NCI-H1694 treated with DMSO at 0.1 percent for 48 hours (cell line): ENCODE measurements around the gene HIF1AN.

Source experiments
- DNase-seq: peaks from one replicate; lab custom pipeline; 2025; lab: John Stamatoyannopoulos, UW

Gene HIF1AN

DNA sequence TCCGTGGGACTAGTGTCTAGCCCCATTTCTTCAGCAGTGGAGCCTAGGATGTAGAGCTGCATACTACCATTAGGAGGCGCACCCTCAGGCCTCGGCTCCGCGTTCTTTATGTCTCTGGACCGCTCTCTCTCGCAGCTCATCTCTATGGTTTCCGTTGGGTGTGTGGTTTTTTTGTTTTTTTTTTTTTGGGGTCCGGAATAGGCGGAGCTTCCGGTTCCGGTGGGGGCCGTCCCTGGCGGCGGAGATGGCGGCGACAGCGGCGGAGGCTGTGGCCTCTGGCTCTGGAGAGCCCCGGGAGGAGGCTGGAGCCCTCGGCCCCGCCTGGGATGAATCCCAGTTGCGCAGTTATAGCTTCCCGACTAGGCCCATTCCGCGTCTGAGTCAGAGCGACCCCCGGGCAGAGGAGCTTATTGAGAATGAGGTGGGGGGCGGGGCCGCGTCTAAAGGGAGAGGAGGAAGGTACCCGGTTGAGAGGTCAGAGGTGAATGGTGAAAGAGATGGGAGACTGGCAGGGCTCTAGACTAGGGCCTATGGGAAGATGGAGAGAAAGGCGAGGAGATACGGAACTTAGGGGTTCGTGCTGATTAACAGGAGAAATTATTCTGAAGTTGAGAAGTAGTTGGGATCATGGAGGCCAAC lies at the start of gene HIF1AN:
Gene HIF1AN (plus strand): TSS at position 229 of the 639 bp plus-strand sequence. CDS start 16 bp downstream, at position 245.
- peak; percentile 82 for DNase-seq

DNA sequence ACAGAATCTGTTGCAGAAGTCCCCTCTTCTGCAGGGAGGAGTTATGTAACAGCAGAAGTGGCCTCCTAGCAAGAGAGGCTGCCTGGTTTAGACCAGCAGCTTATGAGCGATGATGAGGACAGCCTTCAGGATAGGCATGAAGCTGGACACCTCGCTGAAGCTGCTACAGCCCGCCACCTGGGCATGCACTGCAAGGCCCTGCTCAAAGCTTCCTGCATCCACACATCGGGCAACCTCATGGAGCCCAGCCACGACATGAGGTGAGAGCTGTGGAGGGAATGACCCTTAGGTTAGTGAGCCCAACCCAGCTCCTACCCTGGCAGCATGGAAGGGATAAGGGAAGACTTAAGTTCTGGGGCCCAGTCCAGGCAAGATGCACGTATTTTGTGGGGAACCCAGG lies 48.2 kb upstream of the HIF1AN start:
- DNase-seq = no peak

DNA sequence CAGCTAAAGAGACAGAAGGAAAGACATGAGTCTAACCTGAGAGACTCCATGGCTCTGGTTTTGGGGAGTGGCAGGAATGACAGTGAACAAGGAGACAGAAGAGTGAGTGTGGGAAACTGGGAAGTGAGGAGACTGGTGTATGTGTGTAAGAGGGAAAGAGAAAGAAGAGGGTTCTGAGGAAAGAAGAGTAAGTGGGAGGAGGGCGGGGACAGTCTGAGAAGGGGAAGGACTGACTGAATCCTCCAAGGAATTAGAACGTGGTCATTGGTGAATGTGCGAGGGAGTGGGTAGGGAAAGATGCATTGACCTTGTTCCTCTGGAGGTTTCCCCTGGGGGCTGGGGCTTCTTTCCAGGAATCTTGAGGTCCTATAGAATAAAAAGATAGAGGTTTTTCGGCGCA lies 46.3 kb upstream of the HIF1AN start:
- DNase-seq = no peak

DNA sequence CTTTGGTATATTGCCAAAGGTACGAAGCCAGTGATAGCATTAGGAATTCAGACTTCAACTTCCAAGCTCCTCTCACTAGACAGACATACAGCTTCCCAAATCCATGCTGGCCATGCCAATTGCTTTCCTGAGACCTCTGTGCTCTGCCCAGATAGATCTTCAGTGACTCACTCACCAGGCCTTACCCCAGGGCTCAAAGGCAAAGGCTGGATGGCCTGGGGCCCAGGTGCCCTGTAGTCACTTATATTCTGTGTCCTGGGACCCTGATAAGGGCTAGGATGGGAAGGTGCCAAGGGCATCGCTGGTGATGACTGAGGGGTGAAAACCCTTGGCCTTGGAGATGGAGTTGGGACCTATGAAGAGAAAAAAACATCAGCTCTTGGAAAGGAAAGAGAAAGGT lies 45.2 kb upstream of the HIF1AN start:
- no peak for DNase-seq

DNA sequence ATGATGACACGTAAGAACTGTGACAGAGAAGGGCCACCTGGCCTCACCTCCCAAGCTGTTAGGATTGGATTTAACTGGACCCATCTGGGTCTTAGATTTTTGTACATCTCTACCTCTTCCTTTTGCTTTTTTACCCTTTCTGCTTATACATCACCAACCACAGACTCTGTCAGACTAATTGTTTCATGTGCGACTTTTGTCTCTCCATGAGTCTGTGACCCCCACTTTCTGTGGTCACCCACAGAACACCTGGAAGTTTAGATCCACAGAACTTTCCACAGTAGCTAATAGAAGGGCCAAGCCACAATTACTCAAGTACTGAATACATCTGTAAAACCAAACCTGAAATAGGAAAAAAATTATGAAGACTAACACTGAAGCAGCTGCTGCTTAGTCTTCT lies 39.2 kb upstream of the HIF1AN start:
- DNase-seq = no peak

DNA sequence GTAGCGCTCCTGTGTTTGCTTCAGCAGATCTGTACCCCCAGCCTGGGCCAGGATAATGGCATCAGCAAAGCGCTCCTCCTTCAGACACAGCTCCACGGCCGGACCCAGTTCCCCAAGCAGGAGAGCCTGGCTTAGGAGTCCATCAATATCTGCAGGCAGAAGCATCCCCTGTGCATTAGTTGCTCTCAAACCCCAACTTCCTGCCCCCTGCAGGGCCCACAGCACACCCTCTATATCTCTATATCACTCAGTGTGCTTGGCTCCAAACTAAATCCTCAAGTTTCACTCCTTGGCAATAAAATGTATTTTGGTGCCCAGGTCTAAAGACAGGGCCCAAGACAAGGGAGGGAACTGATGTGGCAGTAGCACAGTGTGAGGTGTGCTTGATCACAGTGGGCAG lies 37.7 kb upstream of the HIF1AN start:
- no peak for DNase-seq

DNA sequence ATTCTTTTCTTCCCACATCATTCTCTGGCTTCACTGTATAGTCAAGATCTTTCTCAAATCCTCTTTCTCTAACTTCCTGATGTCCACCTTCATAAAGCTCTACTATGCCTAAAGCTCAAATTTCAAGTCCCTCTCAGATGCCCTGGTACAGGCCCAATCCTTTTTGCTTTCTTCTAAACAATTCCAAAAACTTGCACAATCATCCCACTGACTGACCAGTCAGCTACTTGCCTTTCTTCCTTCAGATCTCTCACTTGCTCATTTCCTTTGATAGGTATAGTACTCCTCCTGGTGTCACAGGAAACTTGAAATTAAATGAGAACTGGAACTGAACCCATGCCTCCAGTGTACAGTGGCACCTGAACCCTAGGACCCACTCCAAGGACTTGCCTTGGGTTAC lies 34.3 kb upstream of the HIF1AN start:
- DNase-seq = no peak

DNA sequence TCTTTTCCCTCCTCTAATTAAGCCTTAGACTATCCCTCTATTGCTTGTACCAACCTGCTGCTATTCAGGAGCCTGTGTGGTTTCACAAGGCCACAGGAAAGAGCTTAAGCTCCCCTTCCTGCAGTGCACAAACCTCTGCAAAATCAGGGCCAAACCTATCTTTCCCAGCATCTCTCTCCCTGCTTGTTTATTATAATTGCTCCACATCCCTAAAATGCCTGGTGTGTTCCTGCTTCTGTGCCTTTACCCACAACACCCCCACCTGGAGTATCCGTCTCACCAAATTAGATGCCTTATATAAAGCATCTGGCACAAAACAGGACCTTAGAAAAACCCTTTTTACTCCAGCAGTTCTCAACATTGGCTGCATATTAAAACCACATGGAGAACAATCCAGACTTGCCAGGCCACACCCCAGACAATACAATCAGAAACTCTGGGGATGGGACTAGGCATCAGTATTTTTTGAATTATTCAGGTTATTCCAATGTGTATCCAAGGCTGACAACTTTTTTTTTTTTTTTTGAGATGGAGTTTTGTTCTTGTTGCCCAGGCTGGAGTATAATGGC lies 32.7 kb upstream of the HIF1AN start:
- no peak for DNase-seq

DNA sequence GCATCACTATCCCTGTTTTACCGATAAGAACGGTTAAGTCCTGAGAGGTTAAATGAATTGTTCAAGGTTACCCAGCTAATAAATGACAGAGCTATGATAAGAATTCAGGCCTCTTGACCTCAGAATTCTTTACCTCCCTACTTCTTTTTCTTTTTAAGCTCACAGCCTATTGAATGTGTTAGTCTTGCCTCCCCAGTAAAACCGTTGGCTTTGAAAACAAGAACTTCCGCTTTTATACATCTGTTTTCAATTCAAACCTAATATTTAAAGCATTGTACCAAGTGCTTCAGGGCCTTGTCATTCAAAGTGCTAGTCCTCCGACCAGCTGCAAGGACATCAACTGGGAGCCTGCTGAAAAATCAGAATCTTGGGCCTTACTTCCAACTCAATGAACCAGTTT lies 31.6 kb upstream of the HIF1AN start:
- DNase-seq = no peak

DNA sequence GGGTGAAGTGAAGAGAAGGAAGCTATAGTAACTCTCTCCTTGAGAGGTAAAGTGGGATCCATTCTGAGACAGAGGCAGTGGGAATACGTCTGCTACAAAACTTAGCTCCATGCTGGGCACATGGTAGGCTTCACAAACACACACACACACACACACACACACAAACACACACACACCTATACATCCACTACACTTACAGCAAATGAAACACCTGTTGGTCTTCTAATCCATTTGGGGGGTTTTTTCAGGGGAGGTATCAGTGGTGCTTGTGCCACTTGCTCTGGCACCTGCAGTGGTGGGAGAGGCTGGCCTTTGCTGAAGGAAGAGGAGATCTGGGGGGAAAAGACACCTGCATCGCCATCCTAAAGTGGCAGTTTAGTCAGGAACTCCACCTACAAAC lies 30.6 kb upstream of the HIF1AN start:
- no peak for DNase-seq

DNA sequence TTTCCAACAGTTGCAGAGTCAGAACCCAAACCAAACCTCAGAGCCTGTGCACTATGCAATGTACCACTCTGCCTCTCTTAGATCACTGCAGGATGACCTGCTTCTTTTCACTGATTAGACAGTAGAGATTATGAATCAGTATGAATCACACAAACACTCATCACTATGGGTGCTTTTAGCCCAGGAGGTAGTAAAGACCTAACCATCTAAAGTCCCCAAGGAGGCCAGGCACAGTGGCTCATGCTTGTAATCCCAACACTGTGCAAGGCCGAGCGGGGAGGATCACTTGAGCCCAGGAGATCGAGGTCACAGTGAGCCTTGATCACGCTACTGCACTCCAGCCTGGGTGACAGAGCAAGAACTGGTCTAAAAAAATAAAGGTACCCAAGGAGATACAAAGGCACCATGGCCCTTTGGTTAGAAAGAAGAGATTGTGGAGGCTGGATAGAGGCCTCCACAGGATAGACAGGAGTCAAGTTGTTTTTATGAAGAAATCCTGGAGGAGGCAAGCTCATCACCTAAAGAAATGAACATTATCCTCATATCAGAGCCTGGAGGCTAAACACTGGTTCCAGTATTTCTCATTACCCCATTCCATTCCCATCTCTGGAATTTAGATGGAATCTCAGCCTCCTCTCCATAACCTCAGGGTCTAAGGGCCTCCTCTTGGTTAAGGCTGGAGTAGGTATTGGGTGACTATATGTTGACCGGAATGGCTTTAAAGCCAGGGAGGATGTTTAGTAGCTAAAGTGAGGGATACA lies 29.0 kb upstream of the HIF1AN start:
- no peak for DNase-seq

DNA sequence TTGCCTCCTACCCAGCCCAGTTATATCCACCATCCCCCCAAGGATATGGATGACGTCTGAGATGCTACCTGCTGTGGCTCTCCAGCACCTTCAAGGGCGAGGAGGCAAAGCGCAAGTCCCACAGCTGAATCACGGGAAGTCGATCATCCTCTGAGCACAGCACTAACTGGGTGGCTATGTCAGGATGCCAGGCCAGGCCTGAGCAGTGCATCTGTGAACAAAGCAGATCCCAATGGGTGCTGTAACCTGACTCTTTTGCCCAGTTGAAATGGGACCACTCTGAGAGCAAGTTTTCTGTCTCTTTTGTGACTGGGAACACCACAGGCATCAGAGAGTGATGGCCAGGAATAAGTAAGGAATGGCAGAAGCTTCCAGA lies 28.4 kb upstream of the HIF1AN start:
- DNase-seq = no peak

DNA sequence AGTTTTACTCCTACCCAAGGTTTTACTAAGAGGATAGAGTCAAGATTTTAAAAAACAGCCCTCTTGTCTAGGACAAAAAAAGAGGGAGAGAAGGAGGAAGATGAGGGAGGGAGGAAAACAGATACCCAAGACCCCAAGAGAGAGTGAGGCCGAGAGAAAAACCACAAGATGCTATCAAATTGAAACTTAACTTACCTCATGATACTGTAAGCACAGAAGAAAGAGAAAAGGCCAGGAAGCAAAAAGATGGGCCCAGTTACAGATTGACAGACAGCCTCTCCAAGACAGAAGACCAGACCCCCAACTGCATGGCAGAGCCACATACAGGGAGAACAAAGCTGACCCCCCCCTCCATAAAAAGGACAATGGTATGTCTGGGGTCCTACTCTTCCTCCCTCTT lies 27.5 kb upstream of the HIF1AN start:
- DNase-seq = no peak

DNA sequence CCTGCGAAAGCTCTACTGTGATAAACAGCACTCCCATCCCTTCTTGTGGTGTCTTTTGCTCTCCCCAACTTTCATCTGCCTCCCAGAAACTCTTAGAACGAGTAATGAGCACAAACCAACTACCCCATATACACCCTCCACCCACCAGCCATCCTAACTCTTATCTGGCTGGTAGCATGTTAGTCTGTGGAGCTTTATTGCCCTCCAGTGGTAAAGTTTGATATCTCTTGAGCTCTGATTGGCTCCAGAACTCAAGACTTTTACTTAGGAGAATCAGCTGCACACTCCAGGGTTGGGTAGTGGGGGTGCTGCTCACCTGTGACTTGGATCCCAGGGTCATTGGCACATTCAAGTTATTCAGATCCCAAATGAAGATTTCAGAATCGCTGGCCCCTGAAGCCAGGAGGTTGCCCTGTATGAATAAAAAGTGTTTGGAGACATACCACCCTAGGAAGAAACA lies 27.0 kb upstream of the HIF1AN start:
- DNase-seq = peak; percentile 54

DNA sequence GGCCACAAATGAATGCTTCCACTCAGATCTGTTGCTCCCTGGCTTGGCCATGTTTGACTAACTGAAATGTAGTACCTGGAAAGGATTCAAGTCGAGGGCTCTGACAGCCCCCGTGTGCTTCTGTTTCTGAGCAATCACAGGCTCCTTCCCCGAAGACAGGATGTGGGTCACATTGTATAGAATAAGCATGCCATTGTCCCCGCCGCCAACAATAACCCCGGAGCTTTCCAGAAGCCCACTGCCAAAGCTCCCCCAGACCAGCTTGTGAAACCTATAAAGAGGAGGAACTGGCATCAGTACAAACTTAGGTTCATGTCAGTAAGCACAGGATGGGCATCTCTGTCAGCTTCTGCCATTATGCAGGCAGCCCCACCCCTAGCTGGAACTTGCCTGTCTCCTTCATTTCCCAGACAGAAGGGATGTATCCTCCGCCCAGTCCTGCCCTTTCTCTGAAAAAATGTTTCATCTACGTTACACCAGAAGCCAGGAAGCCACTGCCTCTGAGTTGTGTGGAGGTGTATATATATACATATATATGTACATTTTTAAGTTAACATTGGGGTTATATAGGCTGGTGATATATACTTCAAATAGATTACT lies 26.4 kb upstream of the HIF1AN start:
- DNase-seq = no peak

DNA sequence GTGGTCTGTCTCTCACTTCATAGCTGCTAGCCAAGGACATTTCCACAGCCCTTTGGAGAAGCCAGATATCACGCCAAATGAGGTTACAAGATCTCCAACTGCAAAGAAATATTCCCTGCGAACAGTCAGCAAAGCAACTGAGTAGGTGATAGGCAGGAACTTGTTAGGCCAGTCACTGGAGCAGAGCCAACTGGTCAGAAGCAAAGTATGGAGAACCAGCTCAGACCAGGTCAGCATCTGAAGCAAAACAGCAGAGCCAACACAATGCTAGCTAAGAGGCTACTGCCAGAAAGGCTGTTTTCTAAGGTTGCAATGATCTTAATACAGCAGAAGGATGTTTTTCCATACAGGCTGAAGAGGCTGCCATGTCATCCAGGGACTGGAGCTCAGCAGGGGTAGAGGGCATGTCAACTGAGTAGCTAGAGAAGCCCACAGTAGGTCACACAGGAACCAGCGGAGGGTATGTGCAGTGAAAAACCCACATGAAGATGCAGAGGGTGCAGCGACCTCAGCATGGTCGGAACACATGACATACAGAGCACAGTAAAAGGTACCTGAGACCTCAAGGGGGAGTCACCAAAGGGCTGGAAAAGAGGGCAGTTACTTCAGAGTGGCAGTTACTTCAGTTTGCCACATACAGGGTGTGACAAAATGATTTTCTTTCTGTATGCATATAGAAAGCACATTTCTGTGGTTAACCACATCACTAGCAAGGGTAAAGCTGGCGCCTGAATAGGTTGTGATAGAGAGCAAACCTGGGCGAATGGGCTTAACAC lies 25.0 kb upstream of the HIF1AN start:
- no peak for DNase-seq

DNA sequence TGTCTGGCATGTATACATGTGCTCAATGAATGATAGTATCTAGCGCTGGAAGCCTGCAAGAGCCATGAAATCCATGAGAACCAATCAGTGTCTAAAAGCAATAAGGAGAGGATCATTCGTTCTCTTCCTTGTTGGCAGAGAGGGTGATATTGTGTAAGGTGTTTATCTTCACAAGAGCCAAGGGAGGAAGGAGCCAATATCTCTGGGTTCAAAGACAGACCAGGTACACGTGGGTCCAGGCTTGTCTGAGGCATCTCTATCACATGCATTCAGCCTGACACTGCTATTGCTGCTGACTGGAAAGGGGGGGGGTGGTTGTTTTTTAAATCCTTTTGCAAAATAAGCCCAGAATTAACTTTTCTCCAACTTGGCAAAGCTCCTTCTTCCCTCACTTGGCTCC lies 20.1 kb upstream of the HIF1AN start:
- no peak for DNase-seq

DNA sequence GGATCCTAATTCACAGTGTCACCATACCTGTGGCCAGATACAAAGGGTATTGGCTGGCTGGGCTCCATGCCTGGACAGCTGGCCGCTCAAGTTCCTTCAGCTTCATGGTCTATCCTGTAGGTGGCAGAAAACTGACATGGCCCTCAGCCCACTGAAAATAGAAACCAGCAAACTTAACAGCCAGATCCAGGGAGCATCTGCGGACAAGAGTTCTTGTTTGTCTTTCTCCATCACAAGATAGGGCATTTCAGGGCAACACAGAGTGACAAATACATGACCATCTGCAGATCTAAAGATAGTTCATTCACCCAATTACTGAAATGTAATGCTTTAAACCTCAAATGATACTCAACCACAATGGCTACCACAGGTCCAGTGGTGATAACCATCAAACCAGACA lies 18.9 kb upstream of the HIF1AN start:
- no peak for DNase-seq

DNA sequence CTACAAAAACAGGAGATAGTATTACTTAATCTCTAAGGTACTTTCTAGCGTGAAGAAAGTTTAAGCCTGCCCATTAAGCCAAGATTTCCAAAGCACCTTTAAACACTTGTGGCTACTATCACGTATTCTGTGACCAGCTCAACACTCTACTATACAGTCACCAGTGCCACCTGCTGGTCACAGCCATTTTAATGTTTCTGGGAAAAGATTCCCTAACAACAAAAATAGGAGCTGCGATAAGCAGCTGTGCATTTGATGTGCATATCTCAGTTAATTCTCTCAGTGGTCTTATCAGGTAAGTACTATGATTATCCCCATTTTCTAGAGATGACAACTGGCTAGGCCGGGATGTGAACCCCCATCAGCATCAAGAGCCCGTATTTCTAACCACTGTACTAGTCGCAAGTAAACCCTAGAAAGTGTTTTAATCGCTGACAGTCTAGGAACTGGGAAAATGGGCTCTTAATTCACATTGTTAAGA lies 16.9 kb upstream of the HIF1AN start:
- DNase-seq = peak; percentile 19

DNA sequence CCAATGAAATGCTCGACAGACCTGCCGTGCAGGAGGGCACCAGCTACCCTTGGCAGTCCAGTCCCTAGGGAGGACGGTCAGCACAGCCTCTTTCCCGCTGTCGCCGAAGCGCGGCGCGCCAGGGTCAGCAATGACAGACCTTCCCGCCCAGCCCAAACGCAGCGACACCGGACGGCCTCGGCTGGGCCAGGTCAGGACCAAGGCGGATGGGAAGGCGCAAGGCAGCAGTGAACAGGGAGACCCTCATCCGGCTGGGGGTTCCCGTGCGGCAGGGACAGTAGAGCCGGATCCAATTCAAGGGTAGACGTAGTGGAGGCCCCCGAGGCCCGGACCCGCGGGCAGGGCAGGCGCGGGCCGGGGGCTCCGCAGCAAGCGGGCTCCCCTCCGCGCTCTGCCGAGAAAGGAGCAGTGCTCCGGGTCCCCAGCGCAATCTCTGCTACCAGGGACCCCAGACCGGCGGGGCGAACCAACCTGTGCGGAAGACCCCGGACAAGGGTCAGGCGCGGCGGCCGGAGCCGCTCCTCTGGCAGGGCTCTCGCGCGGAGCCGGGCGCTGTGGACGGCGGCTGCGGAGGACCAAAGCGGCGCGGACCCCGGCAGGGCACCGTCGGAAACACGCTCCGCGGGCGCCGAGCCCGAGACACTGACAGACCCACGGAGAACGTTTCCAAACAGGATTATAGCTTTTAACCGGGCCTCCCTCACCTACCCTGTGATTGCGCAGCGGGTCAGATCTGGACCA lies 16.3 kb upstream of the HIF1AN start, which contains the start of gene SEC31B:
Gene SEC31B (minus strand): TSS at position 551 of the 741 bp plus-strand sequence. CDS start 2,909 bp downstream, outside the sequence.
- no peak for DNase-seq

DNA sequence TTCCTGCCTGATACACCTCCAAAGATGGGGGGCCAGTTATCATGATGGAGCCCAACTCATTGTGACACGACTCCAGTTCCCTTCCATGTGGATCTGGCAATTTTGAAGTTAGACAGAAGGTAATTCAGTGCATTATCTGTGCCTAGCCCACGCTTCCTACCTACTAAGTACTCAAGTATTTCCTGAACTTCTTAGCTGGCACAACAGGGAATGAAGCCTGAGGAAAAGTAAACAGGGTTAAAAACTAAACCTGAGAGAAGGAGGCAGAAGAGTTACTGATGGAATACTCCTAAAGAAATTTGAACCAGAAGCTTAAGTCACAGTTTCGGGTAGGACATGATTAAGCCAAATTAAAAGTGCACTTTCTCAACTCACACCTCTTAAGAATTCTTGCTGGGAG lies 14.9 kb upstream of the HIF1AN start:
- no peak for DNase-seq
